Measurements from ENCODE around the gene STARD7. TPM values are rescaled to one million over a fixed set of nuclear protein-coding genes. Genes with fewer than 3 reads are reported as not detected.
A peak's percentile ranks its signal among the peaks of the same experiment; 100 is the strongest.

STARD7 gene
- polyA plus RNA-seq, 2 of the 4 experiments (the other 2 are of a cell fraction): 101 to 136 TPM

- Histone ChIP-seq H3K9me3 (no peaks in the 10 kb centered on the region), H3K4me2 (no peak overlapping the region), H3K4me3 (no peak overlapping the region), H3K4me1 (0 out of 3 replicates have a peak, but pooled peaks cover 3% of the 10 kb centered on the region), H3K27ac (no peak overlapping the region)
- ChIA-PET POLR2A (no interaction called here), CTCF (interaction anchor here (1.2 to 1.5 kb wide), 2 partner anchors 13 to 108 kb away, joined by 3 to 4 read pairs; partner anchors contain the start of gene ASTL)
- no peak for FAIRE-seq
- TF ChIP-seq KDM1A (IDR thresholded peaks at IDR 0.05; ENCODE audit: low read depth) (no peak), MAX (IDR thresholded peaks at IDR 0.05) (no peak)
- no peak for DNase-seq (ENCODE audit: low read depth in 1 of 2, low spot score in 1 of 2)
- ATAC-seq: peak in 1 of 2 experiments; percentile 17; a peak in 1 of 6 replicates
- WGBS (ENCODE audit: missing lambda C conversion rate): 91% methylated on average over 3 of the region's 3 CpGs
Measured at GRCh38 chr2:96247009-96247408, 38.4 kb upstream of the STARD7 start.

GRCh38 chr2:96245609-96246390 lies 37.2 kb upstream of the STARD7 start:
- WGBS (ENCODE audit: missing lambda C conversion rate): 90% methylated on average over 8 of the region's 8 CpGs
- CTCF ChIA-PET: interaction anchor here (0.5 to 1.5 kb wide), 4 partner anchors 14 to 107 kb away, joined by 3 to 4 read pairs (median 3); partner anchors contain the start of gene ASTL
- no peak overlapping the region for H3K27ac ChIP-seq
- POLR2A ChIA-PET: interaction anchor here (0.9 kb wide), 1 partner anchor 8 kb away, joined by 3 read pairs; no protein-coding TSS in a partner anchor
- ATAC-seq (no peak), DNase-seq (ENCODE audit: low read depth in 1 of 2, low spot score in 1 of 2) (no peak), FAIRE-seq (no peak)
- H3K4me3 ChIP-seq: no peak overlapping the region
- H3K9me3 ChIP-seq: no peaks in the 10 kb centered on the region
- TF ChIP-seq HES2 (IDR thresholded peaks at IDR 0.05): no peak
- no peak for TF ChIP-seq HOXB13 (CRISPR knock-in tag; IDR thresholded peaks at IDR 0.05; ENCODE audit: low read depth)
- TF ChIP-seq TFCP2L1 (CRISPR knock-in tag; IDR thresholded peaks at IDR 0.05): no peak
- no peak for TF ChIP-seq MAFK (IDR thresholded peaks at IDR 0.05; ENCODE audit: partially characterized antibody)
- no peak for TF ChIP-seq PHF8 (IDR thresholded peaks at IDR 0.05; ENCODE audit: borderline replicate concordance, low read depth)
- TF ChIP-seq HOXB5 (CRISPR knock-in tag; IDR thresholded peaks at IDR 0.05): no peak
- no peak for TF ChIP-seq CBX8 (IDR thresholded peaks at IDR 0.05)
- no peak for TF ChIP-seq RCOR1 (IDR thresholded peaks at IDR 0.05; ENCODE audit: low read depth, low read length)
- TF ChIP-seq FOXS1 (CRISPR knock-in tag; IDR thresholded peaks at IDR 0.05): no peak
- TF ChIP-seq EP300 (IDR thresholded peaks at IDR 0.05): no peak
- TF ChIP-seq POLR2AphosphoS2 (conservative IDR thresholded peaks at IDR 0.05; ENCODE audit: low read length): no peak
- TF ChIP-seq RNF2 (IDR thresholded peaks at IDR 0.05; ENCODE audit: borderline replicate concordance, low read depth): no peak
- TF ChIP-seq CHD2 (IDR thresholded peaks at IDR 0.05; ENCODE audit: low read length, partially characterized antibody): no peak
- TF ChIP-seq MAZ (IDR thresholded peaks at IDR 0.05; ENCODE audit: borderline replicate concordance, low read depth, low read length): no peak
- no peak for TF ChIP-seq HOXA7 (CRISPR knock-in tag; IDR thresholded peaks at IDR 0.05)
- no peak for TF ChIP-seq TP53 (CRISPR knock-in tag; IDR thresholded peaks at IDR 0.05)
- TF ChIP-seq CHD4 (IDR thresholded peaks at IDR 0.05; ENCODE audit: borderline replicate concordance): no peak
- no peak for TF ChIP-seq RAD21 (conservative IDR thresholded peaks at IDR 0.05 in 1 of 2, IDR thresholded peaks at IDR 0.05 in 1 of 2)
- no peak overlapping the region for H3K4me2 ChIP-seq
- H3K4me1 ChIP-seq: no peaks in the 10 kb centered on the region

- DNase-seq (ENCODE audit: low read depth in 1 of 2, low spot score in 1 of 2) (no peak), ATAC-seq (no peak), FAIRE-seq (no peak)
- H3K9me3 ChIP-seq: no peaks in the 10 kb centered on the region
- WGBS (ENCODE audit: missing lambda C conversion rate): 87% methylated on average over 5 of the region's 5 CpGs
- no peaks in the 10 kb centered on the region for H3K4me1 ChIP-seq
- no peak overlapping the region for H3K27ac ChIP-seq
- ChIA-PET CTCF (interaction anchor here (0.6 kb wide), 1 partner anchor 126 kb away, joined by 3 read pairs; no protein-coding TSS in a partner anchor), POLR2A (no interaction called here)
- H3K4me2 ChIP-seq: no peak overlapping the region
- no peak overlapping the region for H3K4me3 ChIP-seq
- TF ChIP-seq KDM5A (IDR thresholded peaks at IDR 0.05) (no peak), NFE2L2 (conservative IDR thresholded peaks at IDR 0.05; ENCODE audit: low read length) (no peak), MAZ (IDR thresholded peaks at IDR 0.05; ENCODE audit: borderline replicate concordance, low read depth, low read length) (no peak), RAD21 (conservative IDR thresholded peaks at IDR 0.05 in 1 of 2, IDR thresholded peaks at IDR 0.05 in 1 of 2) (no peak), TP53 (CRISPR knock-in tag; IDR thresholded peaks at IDR 0.05) (no peak), FOSB (CRISPR knock-in tag; IDR thresholded peaks at IDR 0.05) (no peak), NPAS2 (CRISPR knock-in tag; IDR thresholded peaks at IDR 0.05; ENCODE audit: borderline replicate concordance) (no peak), USF2 (IDR thresholded peaks at IDR 0.05) (no peak), REST (IDR thresholded peaks at IDR 0.05) (no peak), SMC3 (IDR thresholded peaks at IDR 0.05) (no peak), ATOH8 (CRISPR knock-in tag; IDR thresholded peaks at IDR 0.05; ENCODE audit: low read depth) (no peak), KDM1A (IDR thresholded peaks at IDR 0.05; ENCODE audit: low read depth) (no peak)
Measured at GRCh38 chr2:96243843-96244242, 35.2 kb upstream of the STARD7 start.

Measured in A549 (cell line).